H1 (cell line): Measurements from ENCODE around the gene ETF1. TPM values are rescaled to one million over a fixed set of nuclear protein-coding genes. Genes with fewer than 3 reads are reported as not detected.

ENCODE experiments used
- CTCF ChIA-PET: fragments of 300-600 bp; sonication (Branson Sonifier 250); formaldehyde crosslinking; loops from one replicate; lab custom pipeline; 2021; ENCODE audit not compliant: partially characterized antibody; lab: Charles Lee
- POLR2A ChIA-PET: fragments of 300-600 bp; sonication (Branson Sonifier 250); formaldehyde crosslinking; loops from one replicate; lab custom pipeline; 2021; ENCODE audit warnings: inconsistent platforms; ENCODE audit not compliant: partially characterized antibody; lab: Charles Lee
- DNase-seq, 2 experiments: peaks; one replicate each; pipeline versions ENCODE4 v3.0.0 to v3.0.0-alpha.2; 2010 to 2022; ENCODE audit warnings: low spot score in 2 of 2, low read depth in 1 of 2, mixed read lengths in 1 of 2
- FAIRE-seq: peaks from 2 replicates; lab custom pipeline; 2011; peaks lifted over from hg19 to GRCh38; lab: Jason Lieb, UNC
- H2AFZ ChIP-seq: 2 replicates; pipeline ENCODE4 v1.8.1; 2012; ENCODE audit warnings: low read length, inconsistent platforms
- H2AK5ac ChIP-seq: 2 replicates; pipeline ENCODE4 v1.6.1; 2013; ENCODE audit warnings: low read depth, low read length
- H2BK120ac ChIP-seq: replicated peaks from 2 replicates; pipeline ENCODE3; 2013; ENCODE audit warnings: low read depth, low read length, inconsistent platforms
- H2BK12ac ChIP-seq: 2 replicates; pipeline ENCODE4 v1.6.1; 2013; ENCODE audit warnings: low read depth, low read length
- H2BK15ac ChIP-seq: 2 replicates; pipeline ENCODE4 v1.6.1; 2013; ENCODE audit warnings: low read length
- H2BK20ac ChIP-seq: 2 replicates; pipeline ENCODE4 v1.6.1; 2013; ENCODE audit warnings: low read length
- H2BK5ac ChIP-seq: 2 replicates; pipeline ENCODE4 v1.6.1; 2013; ENCODE audit warnings: low read depth, low read length
- H3K14ac ChIP-seq: 2 replicates; pipeline ENCODE4 v1.6.1; 2013; ENCODE audit warnings: inconsistent platforms; ENCODE audit not compliant: insufficient read length
- H3K18ac ChIP-seq: 2 replicates; pipeline ENCODE4 v1.6.1; 2013; ENCODE audit warnings: low read length; ENCODE audit errors: extremely low read depth
- H3K23ac ChIP-seq: 2 replicates; pipeline ENCODE4 v1.6.1; 2013; ENCODE audit warnings: inconsistent platforms; ENCODE audit not compliant: insufficient read length
- H3K23me2 ChIP-seq: 2 replicates; pipeline ENCODE4 v1.6.1; 2013; ENCODE audit warnings: low read depth, low read length
- H3K27ac ChIP-seq: 2 replicates; pipeline ENCODE4 v1.6.1; 2011; ENCODE audit warnings: low read depth, low read length, inconsistent platforms
- H3K27me3 ChIP-seq, 4 experiments: replicated peaks in 1 of 4; 1 replicate in 1 of 4; 2 replicates in 3 of 4; pipeline versions ENCODE4 v1.6.1 to v1.8.1; 2011 to 2013; ENCODE audit warnings: low read length in 3 of 4, mild to moderate bottlenecking in 3 of 4, inconsistent platforms in 2 of 4, mixed read lengths in 2 of 4, moderate library complexity in 1 of 4; ENCODE audit not compliant: control insufficient read depth in 3 of 4, insufficient read depth in 3 of 4; ENCODE audit errors: extremely low read depth in 1 of 4
- H3K36me3 ChIP-seq, 4 experiments: 2 replicates each; pipeline versions ENCODE4 v1.6.1 to v1.8.1; 2011 to 2013; ENCODE audit warnings: mild to moderate bottlenecking in 4 of 4, low read length in 3 of 4, moderate library complexity in 2 of 4, control low read depth in 1 of 4, inconsistent platforms in 1 of 4; ENCODE audit not compliant: insufficient read depth in 4 of 4, control insufficient read depth in 2 of 4
- H3K4ac ChIP-seq: replicated peaks from 2 replicates; pipeline ENCODE3; 2013; ENCODE audit warnings: low read length, low read depth, mixed read lengths, inconsistent platforms; ENCODE audit not compliant: insufficient read length
- H3K4me1 ChIP-seq, 4 experiments: replicated peaks in 1 of 4; 1 replicate in 1 of 4; 2 replicates in 3 of 4; pipeline versions ENCODE4 v1.6.1 to v1.8.1; 2011 to 2013; ENCODE audit warnings: low read length in 3 of 4, inconsistent platforms in 2 of 4, mixed read lengths in 1 of 4; ENCODE audit not compliant: insufficient read depth in 4 of 4, control insufficient read depth in 3 of 4
- H3K4me2 ChIP-seq, 2 experiments: 2 replicates each; pipeline versions ENCODE4 v1.6.1 to v1.8.1; 2011 to 2013; ENCODE audit warnings: low read depth in 2 of 2, low read length in 2 of 2, control low read depth in 1 of 2, inconsistent platforms in 1 of 2, mild to moderate bottlenecking in 1 of 2; ENCODE audit not compliant: insufficient read depth in 1 of 2
- H3K4me3 ChIP-seq, 4 experiments: fragments of 200-600, 300-600 bp in 1 of 4; sonication (generic), shearing (Covaris generic), sonication (Bioruptor Twin) in 1 of 4; 2 replicates each; pipeline versions ENCODE4 v1.5.1 to v1.8.1; 2011 to 2016; ENCODE audit warnings: low read length in 4 of 4, low read depth in 3 of 4, control low read depth in 2 of 4, inconsistent platforms in 2 of 4, mild to moderate bottlenecking in 2 of 4, mixed read lengths in 1 of 4, moderate library complexity in 1 of 4; ENCODE audit not compliant: insufficient read depth in 2 of 4; ENCODE audit errors: extremely low read depth in 1 of 4
- H3K56ac ChIP-seq: replicated peaks from 2 replicates; pipeline ENCODE3; 2013; ENCODE audit warnings: low read depth, mild to moderate bottlenecking, mixed read lengths, low read length, inconsistent platforms; ENCODE audit not compliant: insufficient read length
- H3K79me1 ChIP-seq: 2 replicates; pipeline ENCODE4 v1.6.1; 2013; ENCODE audit warnings: low read depth, low read length, control low read depth
- H3K79me2 ChIP-seq, 2 experiments: 2 replicates each; pipeline versions ENCODE4 v1.6.1 to v1.8.1; 2012 to 2013; ENCODE audit warnings: low read length in 2 of 2, mild to moderate bottlenecking in 2 of 2, inconsistent platforms in 1 of 2; ENCODE audit not compliant: insufficient read depth in 2 of 2, control insufficient read depth in 1 of 2
- H3K9ac ChIP-seq, 4 experiments: replicated peaks in 1 of 4; 1 replicate in 1 of 4; 2 replicates in 3 of 4; pipeline versions ENCODE4 v1.6.1 to v1.8.1; 2011 to 2013; ENCODE audit warnings: low read depth in 3 of 4, low read length in 3 of 4, control low read depth in 2 of 4, mild to moderate bottlenecking in 2 of 4, moderate library complexity in 2 of 4, inconsistent platforms in 1 of 4; ENCODE audit errors: extremely low read depth in 1 of 4
- H3K9me3 ChIP-seq, 2 experiments: 2 replicates each; pipeline versions ENCODE4 v1.6.1 to v1.8.1; 2012 to 2013; ENCODE audit warnings: mild to moderate bottlenecking in 2 of 2, moderate library complexity in 2 of 2, control low read depth in 1 of 2, inconsistent platforms in 1 of 2, low read depth in 1 of 2, low read length in 1 of 2, mixed read lengths in 1 of 2; ENCODE audit not compliant: insufficient read depth in 2 of 2
- H4K20me1 ChIP-seq, 2 experiments: replicated peaks in 1 of 2; 2 replicates each; pipeline versions ENCODE3 to v1.8.1; 2011 to 2013; ENCODE audit warnings: inconsistent platforms in 2 of 2, low read length in 2 of 2, mild to moderate bottlenecking in 1 of 2; ENCODE audit not compliant: insufficient read depth in 2 of 2, control insufficient read depth in 1 of 2
- H4K5ac ChIP-seq: 2 replicates; pipeline ENCODE4 v1.6.1; 2013; ENCODE audit warnings: low read length, low read depth, mixed read lengths, inconsistent platforms; ENCODE audit not compliant: insufficient read length
- H4K8ac ChIP-seq: 2 replicates; pipeline ENCODE4 v1.8.0; 2013; ENCODE audit warnings: mild to moderate bottlenecking, moderate library complexity, low read length, inconsistent platforms; ENCODE audit not compliant: insufficient read depth; ENCODE audit errors: extremely low read depth
- H4K91ac ChIP-seq: replicated peaks from 2 replicates; pipeline ENCODE3; 2013; ENCODE audit warnings: low read length, mixed read lengths, inconsistent platforms; ENCODE audit not compliant: insufficient read length
- EZH2 ChIP-seq: fragments of 200-600 bp; sonication (generic); IDR thresholded peaks from 2 replicates; pipeline ENCODE4 v1.7.1; 2012; ENCODE audit warnings: low read depth, mild to moderate bottlenecking, moderate library complexity, low read length, inconsistent platforms; ENCODE audit not compliant: severe bottlenecking
- JUN ChIP-seq: IDR thresholded peaks from 2 replicates; pipeline ENCODE4 v1.6.1; 2011; ENCODE audit warnings: low read depth, mild to moderate bottlenecking, improper control_type of control experiment, low read length
- KDM1A ChIP-seq: fragments of 200-600, 300-600 bp; sonication (generic); IDR thresholded peaks from 2 replicates; pipeline ENCODE4 v1.7.1; 2016; ENCODE audit warnings: mild to moderate bottlenecking, low read length, borderline replicate concordance
- POLR2A ChIP-seq, 2 experiments: IDR thresholded peaks; 1 replicate in 1 of 2; 2 replicates in 1 of 2; pipeline ENCODE4 v1.6.1; 2011; ENCODE audit warnings: low read depth in 2 of 2, low read length in 2 of 2, mild to moderate bottlenecking in 2 of 2; ENCODE audit errors: control extremely low read depth in 1 of 2
- POU5F1 ChIP-seq: IDR thresholded peaks from 2 replicates; pipeline ENCODE4 v1.6.1; 2011; ENCODE audit warnings: low read depth, mild to moderate bottlenecking, low read length, moderate library complexity
- RAD21 ChIP-seq, 2 experiments: IDR thresholded peaks in 1 of 2; conservative IDR thresholded peaks in 1 of 2; 2 replicates each; pipeline ENCODE4 v1.6.1; 2011; ENCODE audit warnings: low read depth in 2 of 2, low read length in 2 of 2, improper control_type of control experiment in 1 of 2, inconsistent platforms in 1 of 2, mild to moderate bottlenecking in 1 of 2, moderate library complexity in 1 of 2
- RXRA ChIP-seq: IDR thresholded peaks from 2 replicates; pipeline ENCODE4 v1.6.1; 2011; ENCODE audit warnings: low read depth, mild to moderate bottlenecking, low read length, moderate library complexity; ENCODE audit not compliant: insufficient read depth
- SP1 ChIP-seq: IDR thresholded peaks from 2 replicates; pipeline ENCODE4 v1.6.1; 2011; ENCODE audit warnings: low read depth, low read length
- TEAD4 ChIP-seq: IDR thresholded peaks from 2 replicates; pipeline ENCODE4 v1.6.1; 2012; ENCODE audit warnings: low read depth, low read length, inconsistent platforms, mixed read lengths
- WGBS, 2 experiments: shearing (Covaris generic) in 1 of 2; methylation state at CpG; one replicate each; pipeline versions ENCODE4 v1.1.6 to v1.1.7; 2013 to 2015; ENCODE audit warnings: low lambda C conversion rate in 2 of 2, mixed read lengths in 2 of 2, inconsistent platforms in 1 of 2, low coverage in 1 of 2, missing lambda C conversion rate in 1 of 2; ENCODE audit not compliant: insufficient replicate concordance in 2 of 2, insufficient coverage in 1 of 2, insufficient read length in 1 of 2; ENCODE audit errors: extremely low coverage in 1 of 2, missing lambda C conversion rate in 1 of 2; 5-methylcytosine and 5-hydroxymethylcytosine counted together
- polyA plus RNA-seq, 7 experiments: library from polyadenylated mRNA; depleted of rRNA in 3 of 7; stranded (reverse) in 5 of 7; unstranded in 2 of 7; fragments of >200 nt in 5 of 7; fragments of 200-250 nt in 2 of 7; gene quantifications; 1 replicate in 5 of 7; 2 replicates in 1 of 7; 4 replicates in 1 of 7; pipeline versions ENCODE4 v1.2.1 to v1.2.3, GENCODE V29; 2011 to 2013; ENCODE audit warnings: missing spikeins in 2 of 7, mixed read lengths in 2 of 7
- total RNA-seq: library from RNA; stranded (reverse); fragmentation: NEBNext Ultra II Directional; extraction: Animal tissue kit (Norgen Biotek cat#: 25700); gene quantifications from 2 replicates; pipeline ENCODE4 v1.2.1, GENCODE V29; 2021
- TF ChIP-seq, protein P1 (sequence below): IDR thresholded peaks from 2 replicates; pipeline ENCODE4 v1.6.1; 2012; ENCODE audit warnings: low read length, inconsistent platforms

The ETF1 gene
- total and polyA plus RNA-seq, 2 of the 8 experiments (the other 6 are each of a cell fraction or from before 2014, with no cell fraction given), result 50.5 to 168 TPM

DNA sequence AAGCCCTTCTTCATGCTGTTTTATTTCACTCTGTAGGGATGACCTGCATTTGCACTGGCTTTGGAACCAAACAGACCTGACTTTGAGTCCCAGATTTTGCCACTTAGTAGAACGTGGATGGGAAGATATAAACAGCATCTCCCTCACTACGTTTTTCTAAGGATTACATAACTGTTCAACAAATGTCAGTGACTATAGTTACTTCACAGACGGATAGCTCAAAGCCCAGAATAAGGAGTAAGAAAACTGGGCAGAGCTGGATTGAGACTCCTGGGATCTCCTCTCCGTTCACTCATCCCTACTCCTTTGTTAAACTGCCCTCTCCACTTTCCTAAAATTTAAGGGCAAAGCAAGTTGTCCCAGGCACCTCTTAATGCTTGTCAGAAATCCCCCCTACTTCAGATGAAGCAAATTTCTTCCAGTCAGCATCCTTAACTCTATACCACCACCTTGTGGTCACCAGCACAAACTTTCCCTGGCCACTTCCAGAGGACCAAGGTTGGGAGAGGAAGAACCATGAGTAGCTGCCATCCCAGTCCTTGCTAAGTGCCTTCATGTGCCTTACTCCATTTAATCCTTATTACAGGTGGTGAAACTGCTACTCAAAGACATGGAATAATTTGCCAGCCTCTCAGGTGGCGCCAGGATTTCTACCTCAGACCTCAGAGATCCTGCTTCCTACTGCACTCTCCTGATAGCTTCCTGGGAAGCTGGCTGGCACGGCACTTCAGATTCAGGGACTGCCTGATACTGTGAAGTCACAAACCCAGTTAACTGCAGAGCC lies 39.4 kb downstream of the ETF1 start:
- CTCF ChIA-PET, result interaction anchor here (0.7 to 15.9 kb wide), 31 partner anchors 8 to 355 kb away, joined by 3 to 532 read pairs (median 5); partner anchors contain the start of gene EGR1
- DNase-seq (no peak), FAIRE-seq (peak; percentile 63)
- Histone ChIP-seq H3K56ac (no peak overlapping the region), H2BK12ac (no peak overlapping the region), H2BK5ac (no peak overlapping the region), H3K4me1 (no peaks in the 10 kb centered on the region), H3K14ac (no peak overlapping the region), H4K8ac (no peak overlapping the region), H3K79me1 (no peaks in the 10 kb centered on the region), H2BK120ac (no peak overlapping the region), H3K9ac (no peak overlapping the region), H3K27ac (no peak overlapping the region), H2BK15ac (no peak overlapping the region), H4K20me1 (peaks cover 3 to 7% of the 10 kb centered on the region in 2 experiments), H3K79me2 (no peaks in the 10 kb centered on the region), H2AK5ac (no peak overlapping the region), H3K4me3 (no peak overlapping the region), H2BK20ac (no peak overlapping the region), H3K36me3 (peaks cover 10 to 22% (median 18%) of the 10 kb centered on the region in 4 experiments), H3K23ac (no peak overlapping the region), H3K4me2 (no peak overlapping the region), H3K4ac (no peak overlapping the region), H4K91ac (no peak overlapping the region), H2AFZ (no peak overlapping the region), H3K23me2 (no peaks in the 10 kb centered on the region), H3K18ac (no peak overlapping the region), H4K5ac (no peak overlapping the region), H3K27me3 (no peaks in the 10 kb centered on the region), H3K9me3 (no peaks in the 10 kb centered on the region)
- WGBS, 2 experiments, result 42% methylated on average over 6 of the region's 6 CpGs; no CpG with 5 or more reads in 1 of the 2 experiments
- POLR2A ChIA-PET, result interaction anchor here (0.6 to 14.1 kb wide), 24 partner anchors 9 to 166 kb away, joined by 3 to 294 read pairs (median 8); partner anchors contain the start of genes EGR1, ETF1, FAM53C and REEP2
- TF ChIP-seq SP1, result no peak
- no peak for TF ChIP-seq TEAD4
- no peak for TF ChIP-seq JUN
- 0 out of 3 replicates have a peak, but pooled peaks of 1 of the 2 experiments have one; percentile 33 for TF ChIP-seq POLR2A (IDR thresholded peaks at IDR 0.05; ENCODE audit: control extremely low read depth in 1 of 2, low read depth in 2 of 2, low read length in 2 of 2)
- TF ChIP-seq POU5F1, result no peak
- TF ChIP-seq RAD21 (IDR thresholded peaks at IDR 0.05 in 1 of 2, conservative IDR thresholded peaks at IDR 0.05 in 1 of 2; ENCODE audit: low read depth in 2 of 2, low read length in 2 of 2), result peak; percentile 85 to 88
- TF ChIP-seq EZH2, result no peak
- no peak for TF ChIP-seq RXRA
- no peak for TF ChIP-seq KDM1A
- TF ChIP-seq, protein P1, sequence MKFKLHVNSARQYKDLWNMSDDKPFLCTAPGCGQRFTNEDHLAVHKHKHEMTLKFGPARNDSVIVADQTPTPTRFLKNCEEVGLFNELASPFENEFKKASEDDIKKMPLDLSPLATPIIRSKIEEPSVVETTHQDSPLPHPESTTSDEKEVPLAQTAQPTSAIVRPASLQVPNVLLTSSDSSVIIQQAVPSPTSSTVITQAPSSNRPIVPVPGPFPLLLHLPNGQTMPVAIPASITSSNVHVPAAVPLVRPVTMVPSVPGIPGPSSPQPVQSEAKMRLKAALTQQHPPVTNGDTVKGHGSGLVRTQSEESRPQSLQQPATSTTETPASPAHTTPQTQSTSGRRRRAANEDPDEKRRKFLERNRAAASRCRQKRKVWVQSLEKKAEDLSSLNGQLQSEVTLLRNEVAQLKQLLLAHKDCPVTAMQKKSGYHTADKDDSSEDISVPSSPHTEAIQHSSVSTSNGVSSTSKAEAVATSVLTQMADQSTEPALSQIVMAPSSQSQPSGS, result peak; percentile 46; the same call in 1 of the 2 replicates
